GM13977 (cell line): ENCODE measurements around the gene AGAP9.
"Not testable (repeated sequence)": the region's sequence is repeated elsewhere in the genome, so short reads cannot be mapped to it uniquely, and the experiment has no call there.

ENCODE experiments used
- DNase-seq: peaks from one replicate; pipeline ENCODE4 v3.0.0; 2012; ENCODE audit warnings: low spot score
- in situ Hi-C: fragments of 300-500 bp; cut with MboI; formaldehyde crosslinking; loops from one replicate; pipeline ENCODE4 v1.12.0; 2022; ENCODE audit warnings: low sequenced_read_pairs, low pct_unique_long_range_greater_than_20kb, mixed read lengths, inconsistent platforms; ENCODE audit not compliant: unreplicated experiment

The AGAP9 gene

DNA sequence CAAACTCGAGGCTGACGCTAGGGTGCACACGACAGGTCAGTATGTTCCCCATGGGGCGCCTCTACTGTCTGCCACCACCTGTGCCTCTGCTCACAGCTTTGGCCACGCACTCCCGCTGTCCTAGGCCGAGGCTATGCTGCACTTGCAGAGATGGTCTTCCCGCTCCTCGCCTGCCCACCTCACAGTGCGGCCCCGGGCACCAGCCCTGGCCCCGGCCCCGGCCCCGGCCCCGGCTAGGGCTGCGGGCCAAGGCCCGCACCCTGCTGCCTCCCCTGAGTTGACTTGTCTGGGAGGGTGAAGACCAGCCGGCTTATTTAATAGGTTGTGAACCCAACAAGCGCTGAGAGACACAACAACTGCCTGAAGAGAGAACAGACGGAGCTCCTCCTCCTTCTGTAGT lies at the start of gene AGAP9:
Gene AGAP9 (minus strand): TSS at position 164 of the 400 bp plus-strand sequence. CDS start 112 bp downstream, at position 52.
- in situ Hi-C loops, DNase-seq: not testable (repeated sequence)

DNA sequence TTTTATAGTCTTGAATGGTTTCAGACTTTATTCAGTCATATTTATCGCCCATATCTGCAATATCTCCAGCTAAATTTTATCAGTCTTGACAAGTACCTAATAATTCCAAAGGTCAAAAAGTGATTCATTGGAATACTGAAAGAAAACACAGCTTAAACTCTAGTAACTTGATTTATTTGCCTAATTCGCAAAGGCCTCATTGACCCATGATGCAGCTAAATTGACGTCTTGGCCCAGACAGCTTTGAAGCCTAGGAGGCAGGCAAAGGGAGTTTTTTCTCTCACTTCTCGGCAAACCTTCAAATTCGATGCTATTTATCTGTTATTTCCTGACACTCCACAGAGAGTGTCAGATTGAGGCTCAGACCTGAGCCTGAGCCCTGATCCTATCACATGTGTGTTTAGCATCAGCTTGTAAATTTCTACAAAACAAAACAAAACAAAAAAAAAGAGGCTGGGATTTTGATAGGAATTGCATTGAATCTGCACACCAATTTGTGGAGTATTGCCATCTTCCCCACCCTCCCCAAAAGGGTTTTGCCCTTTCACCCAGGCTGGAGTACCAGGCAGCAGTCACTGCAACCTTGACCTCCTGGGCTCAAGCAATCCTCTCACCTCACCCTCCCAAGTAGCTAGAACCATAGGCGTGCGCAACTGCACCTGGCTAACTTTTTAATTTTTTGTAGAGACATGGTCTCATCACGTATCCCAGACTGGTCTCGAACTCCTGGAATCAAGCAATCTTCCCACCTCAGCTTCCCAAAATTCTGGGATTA lies 47.9 kb upstream of the AGAP9 start:
- DNase-seq, in situ Hi-C loops: not testable (repeated sequence)

DNA sequence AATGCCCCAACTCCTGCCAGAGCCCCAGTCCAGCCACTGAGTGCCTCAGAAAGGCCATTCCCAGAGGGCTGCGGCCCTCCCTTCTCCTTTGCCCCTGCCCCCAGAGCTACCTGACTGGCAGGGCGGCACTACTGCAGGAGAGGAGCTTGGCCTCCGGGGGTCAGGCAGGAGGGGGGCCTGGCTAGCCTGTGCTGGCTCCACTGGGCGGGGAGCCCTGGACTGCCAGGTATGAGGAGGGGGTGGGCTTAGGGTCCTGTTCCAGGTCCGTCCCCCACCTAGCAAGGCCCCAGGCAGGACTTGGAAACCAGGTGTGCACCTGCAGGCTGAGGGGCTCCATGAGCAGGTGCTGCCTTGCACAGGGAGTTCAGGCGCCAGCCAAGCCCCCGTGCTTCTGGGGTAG lies 43.3 kb upstream of the AGAP9 start:
- in situ Hi-C loops, DNase-seq: not testable (repeated sequence)

GRCh38 chr10:47566108-47566699 lies 42.8 kb upstream of the AGAP9 start:
- DNase-seq, in situ Hi-C loops: not testable (repeated sequence)

- DNase-seq, in situ Hi-C loops: not testable (repeated sequence)
Observed at GRCh38 chr10:47565517-47565920, 42.1 kb upstream of the AGAP9 start.

DNA sequence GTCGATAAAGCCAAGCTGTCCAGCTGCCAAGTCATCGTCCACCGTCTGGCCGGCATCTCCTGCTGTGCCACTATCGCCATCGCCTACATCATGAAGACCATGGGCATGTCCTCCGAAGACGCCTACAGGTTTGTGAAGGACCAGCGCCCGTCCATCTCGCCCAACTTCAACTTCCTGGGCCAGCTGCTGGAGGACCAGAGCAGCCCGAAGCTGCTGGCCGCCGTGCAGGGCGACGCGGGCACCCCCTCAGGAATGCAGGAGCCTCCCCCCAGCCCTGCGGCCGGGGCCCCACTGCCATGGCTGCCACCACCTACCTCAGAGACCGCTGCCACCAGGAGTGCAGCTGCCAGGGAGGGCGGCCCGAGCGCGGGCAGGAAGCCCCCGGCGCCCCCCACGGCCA lies 41.5 kb upstream of the AGAP9 start:
- DNase-seq, in situ Hi-C loops: not testable (repeated sequence)

- DNase-seq, in situ Hi-C loops: not testable (repeated sequence)
Observed at GRCh38 chr10:47564318-47564717, 40.9 kb upstream of the AGAP9 start.

DNA sequence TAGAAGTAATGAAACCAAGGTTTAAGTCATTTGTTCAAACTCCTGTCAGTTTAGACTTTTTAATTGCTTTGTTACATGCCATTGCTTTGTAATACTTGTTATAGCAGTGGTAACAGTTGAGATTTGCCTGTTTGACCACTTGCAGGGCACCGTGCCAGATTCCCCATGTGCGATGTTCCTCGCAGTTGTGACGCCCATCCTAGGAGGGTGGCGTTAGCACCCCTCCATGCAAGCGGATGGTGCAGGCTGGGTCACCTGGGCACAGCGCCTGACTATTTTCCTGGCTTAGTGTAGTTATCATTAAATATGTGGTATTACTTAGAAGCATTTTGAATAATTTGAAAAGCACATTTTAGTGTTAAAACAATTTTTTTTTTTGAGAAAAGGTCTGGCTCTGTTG lies 37.0 kb upstream of the AGAP9 start:
- DNase-seq, in situ Hi-C loops: not testable (repeated sequence)

GRCh38 chr10:47559718-47560308 lies 36.4 kb upstream of the AGAP9 start:
- DNase-seq, in situ Hi-C loops: not testable (repeated sequence)

DNA sequence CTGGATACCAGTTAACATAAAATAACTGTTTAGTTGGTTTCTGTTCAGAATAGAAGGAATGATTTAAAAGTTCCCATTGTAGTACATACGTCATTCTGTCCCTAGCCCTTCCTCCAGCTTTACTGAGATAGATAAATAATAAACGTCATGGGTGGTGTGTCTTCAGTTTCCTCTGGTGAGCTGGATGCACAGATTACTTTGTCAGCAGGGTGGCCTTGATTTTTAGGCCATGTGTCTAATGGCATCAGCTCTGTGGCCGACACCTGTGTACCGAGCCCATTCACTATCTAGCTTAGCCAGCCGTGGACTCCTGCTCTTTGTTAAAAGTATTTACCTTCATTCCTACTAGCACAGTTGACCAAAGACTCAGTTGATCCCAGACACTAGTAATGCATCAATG lies 34.7 kb upstream of the AGAP9 start:
- in situ Hi-C loops, DNase-seq: not testable (repeated sequence)

DNA sequence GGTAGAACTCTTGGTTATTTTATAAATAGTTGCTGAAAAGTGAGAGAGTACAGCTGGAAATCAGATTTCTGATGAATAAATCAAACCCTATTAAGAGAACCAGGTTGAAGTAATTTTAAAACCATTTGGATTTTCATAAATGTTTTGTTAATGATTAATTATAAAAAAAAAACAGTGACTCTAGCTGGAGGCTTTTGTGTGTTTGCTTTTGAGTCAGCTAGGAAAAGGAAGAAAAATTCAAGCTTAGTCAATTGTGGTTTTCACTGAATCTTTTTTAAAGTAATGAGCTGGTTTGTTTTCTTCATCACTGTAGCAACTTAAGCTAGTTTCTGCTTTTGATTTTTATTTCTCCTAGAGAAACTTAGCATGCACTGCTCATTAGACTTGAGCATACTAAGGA lies 34.2 kb upstream of the AGAP9 start:
- DNase-seq, in situ Hi-C loops: not testable (repeated sequence)

DNA sequence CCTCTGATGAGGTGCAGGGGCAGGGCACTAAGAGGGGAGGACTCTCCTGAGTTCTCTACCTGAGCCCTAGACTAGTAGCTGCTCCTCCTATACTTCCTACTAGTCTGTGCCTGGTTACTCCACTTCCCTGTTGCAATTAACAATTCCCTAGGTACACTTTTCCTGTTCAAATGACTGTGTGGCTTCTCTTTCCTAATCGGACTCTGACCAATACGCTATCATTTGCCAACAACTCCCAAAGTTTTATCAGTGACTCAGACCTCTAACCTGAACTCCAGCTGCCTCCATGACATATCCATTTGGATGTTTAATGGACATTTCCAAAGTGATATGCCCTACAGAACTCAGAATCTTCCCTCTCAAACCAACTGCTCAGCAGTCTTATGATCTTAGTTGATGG lies 31.9 kb upstream of the AGAP9 start:
- DNase-seq, in situ Hi-C loops: not testable (repeated sequence)

DNA sequence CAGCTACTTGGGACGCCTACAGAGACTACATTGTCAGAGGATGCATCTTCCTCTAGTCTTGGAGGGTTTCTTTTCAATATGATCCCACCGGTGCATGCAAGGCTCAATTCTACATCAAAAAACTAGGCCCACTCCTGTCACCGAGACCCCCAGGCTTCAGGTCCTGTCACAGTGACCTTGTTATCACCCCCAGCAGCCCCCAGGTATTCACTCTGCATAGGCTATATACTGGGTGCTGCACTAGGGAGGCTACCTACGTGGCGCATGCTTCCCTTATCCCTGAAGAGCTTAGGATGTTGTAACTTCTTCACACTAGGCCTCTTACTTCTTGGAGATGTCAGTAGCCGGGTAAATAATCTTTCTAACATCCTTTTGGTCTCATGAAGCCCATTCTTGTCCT lies 31.1 kb upstream of the AGAP9 start:
- DNase-seq, in situ Hi-C loops: not testable (repeated sequence)

DNA sequence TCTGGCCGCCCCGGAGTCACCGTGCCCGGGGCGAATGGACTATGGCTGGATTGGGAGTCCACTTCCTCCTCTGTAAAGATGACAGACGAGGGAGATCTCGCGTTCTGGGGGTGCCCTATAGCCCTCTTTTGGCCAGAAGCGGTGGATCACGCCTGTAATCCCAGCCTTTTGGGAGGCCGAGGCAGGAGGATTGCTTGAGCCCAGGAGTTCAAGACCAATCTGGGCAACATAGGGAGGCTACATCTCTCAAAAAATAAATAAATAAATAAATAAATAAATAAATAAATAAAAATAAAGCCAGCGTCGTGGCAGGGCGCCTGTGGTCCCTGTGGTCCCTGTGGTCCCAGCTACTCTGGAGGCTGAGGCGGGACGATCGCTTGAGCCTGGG lies 30.4 kb upstream of the AGAP9 start:
- DNase-seq, in situ Hi-C loops: not testable (repeated sequence)

GRCh38 chr10:47553214-47553859 lies 29.9 kb upstream of the AGAP9 start:
- in situ Hi-C loops, result not testable (repeated sequence)
- DNase-seq, result peak; percentile 47
